ENCODE results near the gene PROSER1. TPM values are rescaled to one million over a fixed set of nuclear protein-coding genes. Genes with fewer than 3 reads are reported as not detected.
"Not testable (repeated sequence)": the region's sequence is repeated elsewhere in the genome, so short reads cannot be mapped to it uniquely, and the experiment has no call there.

Gene PROSER1
- total and polyA plus RNA-seq, 2 donors from 2014 or later = 9.0 to 26.3 TPM

- H3K36me3 ChIP-seq (ENCODE audit: control insufficient read depth in 2 of 3, insufficient read depth in 3 of 3, low read length in 3 of 3) = peaks cover 17 to 27% (median 19%) of the 10 kb centered on the region in 3 donors
- FAIRE-seq = no peak
Measured at GRCh38 chr13:39012608-39013007, 25.3 kb downstream of the PROSER1 start.

GRCh38 chr13:39006371-39007111 lies 31.3 kb downstream of the PROSER1 start:
- H3K27ac ChIP-seq (ENCODE audit: low read depth in 2 of 2, low read length in 2 of 2); FAIRE-seq; H3K9me3 ChIP-seq (ENCODE audit: control insufficient read depth in 2 of 3, insufficient read depth in 1 of 3, low read length in 3 of 3); DNase-seq; intact Hi-C loops (cut with DNase I); H3K36me3 ChIP-seq (ENCODE audit: control insufficient read depth in 2 of 3, insufficient read depth in 3 of 3, low read length in 3 of 3); H3K9ac ChIP-seq (ENCODE audit: low read length in 3 of 3); H3K4me1 ChIP-seq (ENCODE audit: control insufficient read depth in 2 of 3, insufficient read depth in 2 of 3, low read depth in 1 of 3, low read length in 3 of 3); H3K27me3 ChIP-seq (ENCODE audit: control insufficient read depth, insufficient read depth, low read length); H3K4me3 ChIP-seq (ENCODE audit: low read length in 3 of 3): not testable (repeated sequence)

More at GRCh38 chr13:39012608-39013007, 25.3 kb downstream of the PROSER1 start:
- intact Hi-C loops (cut with DNase I) = no loop called here
- Histone ChIP-seq H3K4me3 (ENCODE audit: low read length in 3 of 3) (no peak overlapping the region), H3K9ac (ENCODE audit: low read length in 3 of 3) (no peak overlapping the region), H3K9me3 (ENCODE audit: control insufficient read depth in 2 of 3, insufficient read depth in 1 of 3, low read length in 3 of 3) (no peaks in the 10 kb centered on the region), H3K27ac (ENCODE audit: low read depth in 2 of 2, low read length in 2 of 2) (no peak overlapping the region), H3K4me1 (ENCODE audit: control insufficient read depth in 2 of 3, insufficient read depth in 2 of 3, low read depth in 1 of 3, low read length in 3 of 3) (no peaks in the 10 kb centered on the region), H3K27me3 (ENCODE audit: control insufficient read depth, insufficient read depth, low read length) (no peaks in the 10 kb centered on the region)
- no peak for TF ChIP-seq CTCF (IDR thresholded peaks at IDR 0.05; ENCODE audit: borderline replicate concordance, extremely low read depth, insufficient read depth)
- DNase-seq = no peak

- H3K4me1 ChIP-seq (ENCODE audit: control insufficient read depth in 2 of 3, insufficient read depth in 2 of 3, low read depth in 1 of 3, low read length in 3 of 3) = no peaks in the 10 kb centered on the region
- H3K9ac ChIP-seq (ENCODE audit: low read length in 3 of 3) = no peak overlapping the region
- intact Hi-C loops (cut with DNase I) = no loop called here
- H3K4me3 ChIP-seq (ENCODE audit: low read length in 3 of 3) = no peak overlapping the region
- H3K27me3 ChIP-seq (ENCODE audit: control insufficient read depth, insufficient read depth, low read length) = no peaks in the 10 kb centered on the region
- TF ChIP-seq CTCF (IDR thresholded peaks at IDR 0.05; ENCODE audit: borderline replicate concordance, extremely low read depth, insufficient read depth) = no peak
- H3K27ac ChIP-seq (ENCODE audit: low read depth in 2 of 2, low read length in 2 of 2) = no peak overlapping the region
- H3K36me3 ChIP-seq (ENCODE audit: control insufficient read depth in 2 of 3, insufficient read depth in 3 of 3, low read length in 3 of 3) = no peaks in the 10 kb centered on the region
- H3K9me3 ChIP-seq (ENCODE audit: control insufficient read depth in 2 of 3, insufficient read depth in 1 of 3, low read length in 3 of 3) = no peaks in the 10 kb centered on the region
- DNase-seq (no peak), FAIRE-seq (no peak)
Measured at GRCh38 chr13:38998739-38999138, 39.1 kb downstream of the PROSER1 start.

- H3K27me3 ChIP-seq (ENCODE audit: control insufficient read depth, insufficient read depth, low read length) = no peaks in the 10 kb centered on the region
Measured at GRCh38 chr13:38993381-38993780, 44.5 kb downstream of the PROSER1 start.

More at GRCh38 chr13:38993381-38993780, 44.5 kb downstream of the PROSER1 start:
- DNase-seq (no peak), FAIRE-seq (no peak)
- intact Hi-C loops (cut with DNase I) = no loop called here
- no peaks in the 10 kb centered on the region for H3K9me3 ChIP-seq (ENCODE audit: control insufficient read depth in 2 of 3, insufficient read depth in 1 of 3, low read length in 3 of 3)
- H3K4me1 ChIP-seq (ENCODE audit: control insufficient read depth in 2 of 3, insufficient read depth in 2 of 3, low read depth in 1 of 3, low read length in 3 of 3) = no peaks in the 10 kb centered on the region
- H3K36me3 ChIP-seq (ENCODE audit: control insufficient read depth in 2 of 3, insufficient read depth in 3 of 3, low read length in 3 of 3) = no peaks in the 10 kb centered on the region
- H3K27ac ChIP-seq (ENCODE audit: low read depth in 2 of 2, low read length in 2 of 2) = no peak overlapping the region
- H3K4me3 ChIP-seq (ENCODE audit: low read length in 3 of 3) = no peak overlapping the region
- no peak overlapping the region for H3K9ac ChIP-seq (ENCODE audit: low read length in 3 of 3)
- TF ChIP-seq CTCF (IDR thresholded peaks at IDR 0.05; ENCODE audit: borderline replicate concordance, extremely low read depth, insufficient read depth) = no peak

Data from kidney (tissue), 14 donors.